OCI-LY3 (cell line): Measurements from ENCODE around the gene NLRP14.

ENCODE experiments used
- H2AFZ ChIP-seq: fragments of 200-600, 300-600 bp; shearing (Covaris generic); 2 replicates; pipeline ENCODE4 v1.6.0; 2014; ENCODE audit warnings: antibody characterized with exemption, low read depth, low read length
- H3K27ac ChIP-seq: fragments of 200-600, 300-600 bp; sonication (generic); 2 replicates; pipeline ENCODE4 v1.5.1; 2014; ENCODE audit warnings: mild to moderate bottlenecking, low read length, moderate library complexity, mixed read lengths
- H3K27me3 ChIP-seq: fragments of 200-600, 300-600 bp; sonication (generic); 2 replicates; pipeline ENCODE4 v1.6.1; 2014; ENCODE audit warnings: low read depth, low read length, mixed read lengths
- H3K36me3 ChIP-seq: fragments of 200-600, 300-600 bp; sonication (generic); replicated peaks from 2 replicates; pipeline ENCODE3; 2014; ENCODE audit warnings: low read depth, low read length, mixed read lengths
- H3K4me1 ChIP-seq: fragments of 300-600, 200-600 bp; sonication (generic); 2 replicates; pipeline ENCODE4 v1.6.1; 2014; ENCODE audit warnings: low read length, mixed read lengths
- H3K4me2 ChIP-seq: fragments of 200-600, 300-600 bp; sonication (generic); 2 replicates; pipeline ENCODE4 v1.6.1; 2014; ENCODE audit warnings: low read length, mixed read lengths
- H3K4me3 ChIP-seq: fragments of 300-600, 200-600 bp; sonication (generic); 2 replicates; pipeline ENCODE4 v1.5.1; 2014; ENCODE audit warnings: antibody characterized with exemption, mild to moderate bottlenecking, low read length, moderate library complexity
- H3K79me2 ChIP-seq: fragments of 300-600, 200-600 bp; shearing (Covaris generic); 2 replicates; pipeline ENCODE4 v1.6.1; 2014; ENCODE audit warnings: mild to moderate bottlenecking, low read length, mixed read lengths
- H3K9ac ChIP-seq: fragments of 300-600, 200-600 bp; shearing (Covaris generic); 2 replicates; pipeline ENCODE4 v1.6.0; 2014; ENCODE audit warnings: mild to moderate bottlenecking, low read length, moderate library complexity
- H3K9me3 ChIP-seq: fragments of 200-600, 300-600 bp; shearing (Covaris generic); 2 replicates; pipeline ENCODE4 v1.6.1; 2014; ENCODE audit warnings: low read length, mixed read lengths; ENCODE audit not compliant: insufficient read depth
- H4K20me1 ChIP-seq: fragments of 200-600, 300-600 bp; sonication (generic); 2 replicates; pipeline ENCODE4 v1.6.1; 2016; ENCODE audit warnings: low read length, mixed read lengths; ENCODE audit not compliant: insufficient read depth
- CTCF ChIP-seq: fragments of 200-600, 300-600 bp; sonication (generic); IDR thresholded peaks from 2 replicates; pipeline ENCODE4 v1.5.1; 2014; ENCODE audit warnings: antibody characterized with exemption, low read length, low read depth
- EZH2phosphoT487 ChIP-seq: fragments of 200-600 bp; shearing (Covaris generic); IDR thresholded peaks from 2 replicates; pipeline ENCODE4 v1.6.1; 2018; ENCODE audit warnings: antibody characterized with exemption, mixed run types, low read depth

The NLRP14 gene

GRCh38 chr11:7062534-7062933, 42.3 kb downstream of the NLRP14 start:
- Histone ChIP-seq H3K27ac (no peak overlapping the region), H4K20me1 (no peaks in the 10 kb centered on the region), H3K4me3 (no peak overlapping the region), H2AFZ (no peak overlapping the region), H3K9me3 (no peaks in the 10 kb centered on the region), H3K36me3 (no peaks in the 10 kb centered on the region), H3K27me3 (no peaks in the 10 kb centered on the region), H3K9ac (no peak overlapping the region), H3K4me2 (no peak overlapping the region), H3K79me2 (no peaks in the 10 kb centered on the region), H3K4me1 (no peaks in the 10 kb centered on the region)
- TF ChIP-seq EZH2phosphoT487 (no peak), CTCF (no peak)

- Histone ChIP-seq H3K27me3 (no peaks in the 10 kb centered on the region), H3K9ac (no peak overlapping the region), H2AFZ (no peak overlapping the region), H3K36me3 (no peaks in the 10 kb centered on the region), H3K4me2 (no peak overlapping the region), H3K79me2 (no peaks in the 10 kb centered on the region), H3K4me3 (no peak overlapping the region), H3K4me1 (no peaks in the 10 kb centered on the region), H3K27ac (no peak overlapping the region), H3K9me3 (no peaks in the 10 kb centered on the region), H4K20me1 (no peaks in the 10 kb centered on the region)
- TF ChIP-seq CTCF (no peak), EZH2phosphoT487 (no peak)
These were observed 52.2 kb downstream of the NLRP14 start for GRCh38 chr11:7072401-7073028.

GRCh38 chr11:7077101-7077500, 56.8 kb downstream of the NLRP14 start:
- TF ChIP-seq CTCF, result no peak
- Histone ChIP-seq H4K20me1 (no peaks in the 10 kb centered on the region), H3K4me1 (no peaks in the 10 kb centered on the region), H3K9ac (no peak overlapping the region), H3K27me3 (no peaks in the 10 kb centered on the region), H2AFZ (no peak overlapping the region), H3K9me3 (no peaks in the 10 kb centered on the region), H3K4me3 (no peak overlapping the region), H3K36me3 (no peaks in the 10 kb centered on the region), H3K27ac (no peak overlapping the region), H3K4me2 (no peak overlapping the region), H3K79me2 (no peaks in the 10 kb centered on the region)

- H3K36me3 ChIP-seq, result no peaks in the 10 kb centered on the region
- no peaks in the 10 kb centered on the region for H3K79me2 ChIP-seq
- no peak overlapping the region for H2AFZ ChIP-seq
- no peak overlapping the region for H3K27ac ChIP-seq
- no peaks in the 10 kb centered on the region for H3K4me1 ChIP-seq
- no peaks in the 10 kb centered on the region for H4K20me1 ChIP-seq
- no peak for TF ChIP-seq EZH2phosphoT487
- TF ChIP-seq CTCF, result no peak
- no peak overlapping the region for H3K4me3 ChIP-seq
- H3K4me2 ChIP-seq, result no peak overlapping the region
- H3K27me3 ChIP-seq, result no peaks in the 10 kb centered on the region
- H3K9me3 ChIP-seq, result no peaks in the 10 kb centered on the region
- H3K9ac ChIP-seq, result no peak overlapping the region
These were observed 59.4 kb downstream of the NLRP14 start for GRCh38 chr11:7079545-7080135.
